HG03139 (cell line): Measurements from ENCODE around the gene PARK7.
"Not testable (repeated sequence)": the region's sequence is repeated elsewhere in the genome, so short reads cannot be mapped to it uniquely, and the experiment has no call there.

ENCODE experiments used
- ATAC-seq: cut with Tn5 transposase; IDR thresholded peaks from one replicate; pipeline ENCODE4 v1.9.1; 2021; ENCODE audit not compliant: unreplicated experiment

The PARK7 gene

DNA sequence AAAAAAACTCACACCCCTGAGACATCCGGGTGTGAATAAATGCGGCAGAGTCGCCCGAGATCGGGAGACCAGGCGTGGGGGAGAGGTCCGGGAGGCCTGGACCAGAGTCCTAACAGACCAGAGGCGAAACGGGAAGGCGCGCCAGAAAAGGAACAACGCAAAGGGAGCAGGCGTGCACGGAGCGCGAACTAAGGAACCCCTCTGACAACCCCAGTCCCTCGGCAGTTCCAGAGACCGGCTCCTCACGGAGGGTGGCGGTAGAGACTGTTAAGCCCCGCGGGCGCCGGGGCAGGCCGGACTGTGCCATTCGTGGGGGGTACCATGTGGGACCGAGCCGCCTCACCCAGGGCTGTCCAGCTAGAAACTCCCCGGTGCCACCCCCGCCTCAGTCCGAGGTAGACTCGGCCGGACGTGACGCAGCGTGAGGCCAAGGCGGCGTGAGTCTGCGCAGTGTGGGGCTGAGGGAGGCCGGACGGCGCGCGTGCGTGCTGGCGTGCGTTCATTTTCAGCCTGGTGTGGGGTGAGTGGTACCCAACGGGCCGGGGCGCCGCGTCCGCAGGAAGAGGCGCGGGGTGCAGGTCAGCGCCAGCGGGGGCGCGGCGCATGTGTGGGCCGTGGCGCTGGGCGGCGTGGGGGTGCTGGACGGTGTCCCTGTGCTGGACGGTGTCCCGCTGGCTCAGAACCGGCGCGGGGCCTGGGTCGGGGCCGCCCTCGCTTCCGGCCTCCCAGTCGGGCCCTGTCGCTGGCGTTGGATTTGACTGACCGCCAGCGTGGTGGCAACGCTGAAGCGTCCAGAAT lies at the start of gene PARK7:
TSS of gene PARK7 (plus strand) at position 496 of the 798 bp plus-strand sequence. CDS start 1,075 bp downstream, outside the sequence.
- peak; percentile 91 for ATAC-seq

DNA sequence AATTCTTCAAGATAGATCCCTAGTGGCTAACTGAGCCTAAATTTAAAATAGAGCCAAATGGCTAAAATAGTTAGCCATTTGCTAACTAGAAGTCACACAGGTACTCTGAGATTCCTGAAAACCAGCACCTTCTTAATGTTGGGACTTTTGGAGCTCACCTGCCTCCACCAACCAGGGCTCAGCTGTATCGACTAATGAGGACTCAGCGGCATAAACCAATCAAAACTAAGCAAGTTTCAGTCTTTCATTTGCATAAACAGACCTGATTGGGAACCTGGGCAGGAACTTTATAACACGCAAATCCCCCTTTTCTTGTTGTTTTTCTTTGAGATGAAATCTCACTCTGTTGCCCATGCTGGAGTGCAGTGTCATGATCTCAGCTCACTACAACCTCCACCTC lies 49.4 kb upstream of the PARK7 start:
- no peak for ATAC-seq

DNA sequence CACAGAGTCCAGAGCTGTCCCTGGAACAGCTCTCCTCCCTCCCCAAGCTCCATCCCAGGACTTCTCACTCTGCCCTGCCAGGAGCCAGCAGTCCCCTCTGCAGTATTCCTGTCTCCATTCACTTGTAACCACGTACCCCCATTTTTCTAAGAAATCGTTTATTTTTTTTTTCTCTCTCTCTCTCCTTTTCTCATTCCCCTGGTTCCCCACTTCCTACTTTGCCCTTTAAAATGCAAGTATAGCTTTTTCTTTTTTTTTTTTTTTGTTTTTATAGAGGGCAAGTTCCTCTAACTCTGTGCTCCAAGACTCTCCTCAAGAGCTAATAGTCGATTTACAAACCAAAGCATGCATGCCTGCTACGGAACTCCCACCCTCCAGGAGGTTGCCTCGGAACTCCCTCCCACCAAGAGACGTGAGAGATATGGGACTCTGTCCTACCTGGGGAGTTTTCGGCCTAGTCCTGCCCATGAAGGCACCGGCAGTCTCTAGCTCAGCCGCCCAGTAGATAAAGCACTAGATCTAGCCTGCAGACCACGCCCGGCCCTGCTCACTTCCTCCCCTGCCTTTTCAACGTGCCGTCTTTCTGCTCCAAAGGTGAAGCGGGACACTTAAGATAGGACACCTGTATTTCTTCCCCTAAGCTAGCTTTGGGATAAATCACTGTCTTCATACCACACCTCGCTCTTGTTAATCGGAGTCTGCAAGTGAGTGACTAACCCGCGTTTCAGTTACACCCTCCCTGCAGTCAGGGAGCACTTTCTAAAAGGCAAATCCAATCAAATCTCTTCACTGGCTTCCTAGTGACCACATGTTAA lies 48.6 kb upstream of the PARK7 start:
- ATAC-seq = no peak

DNA sequence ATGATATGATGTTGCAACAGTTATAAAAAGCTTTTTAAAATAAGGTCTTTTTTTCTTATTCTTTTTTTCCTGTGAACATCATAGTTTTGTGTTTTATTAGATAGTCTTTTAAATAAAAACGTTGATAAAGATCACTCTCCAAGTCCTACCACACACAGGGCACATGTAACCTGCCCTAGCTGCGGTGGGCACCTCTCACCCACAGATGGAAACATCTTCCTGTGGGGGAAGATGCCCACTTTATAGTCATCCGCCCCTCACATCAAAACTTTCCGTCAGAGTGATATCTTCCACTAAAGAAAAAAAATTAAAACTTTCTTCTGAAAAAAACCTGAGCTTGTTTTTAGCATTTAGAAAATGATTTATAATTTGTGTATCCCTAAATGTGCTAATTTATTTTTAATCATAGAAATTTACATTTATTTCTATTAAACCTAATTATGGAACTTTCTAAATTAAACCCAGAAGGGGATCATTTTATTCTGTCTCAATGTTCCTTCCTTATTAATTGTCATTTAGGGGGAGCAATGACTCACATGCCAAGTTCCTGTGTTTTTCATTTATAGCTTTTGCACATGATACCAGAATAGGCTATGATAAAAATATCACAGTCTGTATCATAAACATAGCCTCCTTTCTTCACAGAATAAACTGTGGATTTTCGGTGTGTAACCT lies 45.5 kb upstream of the PARK7 start:
- no peak for ATAC-seq

DNA sequence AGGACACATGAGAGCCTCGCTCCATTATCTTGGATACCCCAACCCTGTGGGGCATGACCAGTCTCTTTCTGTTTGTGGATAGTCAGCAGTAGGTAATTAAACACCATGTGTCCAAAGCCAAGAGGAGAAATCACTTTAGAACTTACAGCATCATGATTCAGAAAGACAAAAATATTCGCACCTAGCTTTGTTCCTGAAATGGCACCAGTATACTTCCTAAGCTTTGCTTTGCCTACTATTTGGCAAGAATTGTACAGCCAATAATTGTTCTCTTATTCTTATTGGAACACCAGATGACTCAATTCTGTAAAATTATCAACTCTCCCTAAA lies 45.0 kb upstream of the PARK7 start:
- no peak for ATAC-seq

DNA sequence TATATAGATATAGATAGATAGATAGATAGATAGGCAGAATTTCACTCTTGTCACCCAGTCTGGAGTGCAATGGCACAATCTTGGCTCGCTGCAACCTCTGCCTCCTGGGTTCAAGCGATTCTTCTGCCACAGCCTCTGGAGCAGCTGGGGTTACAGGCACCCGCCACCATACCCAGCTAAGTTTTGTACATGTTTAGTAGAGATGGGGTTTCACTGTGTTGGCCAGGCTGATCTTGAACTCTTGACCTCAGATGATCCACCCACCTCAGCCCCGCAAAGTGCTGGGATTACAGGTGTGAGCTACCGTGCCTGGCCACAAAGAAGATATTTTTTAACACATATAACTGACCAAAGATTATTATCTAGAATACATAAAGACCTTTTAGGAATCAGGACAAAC lies 43.5 kb upstream of the PARK7 start:
- not testable (repeated sequence) for ATAC-seq

DNA sequence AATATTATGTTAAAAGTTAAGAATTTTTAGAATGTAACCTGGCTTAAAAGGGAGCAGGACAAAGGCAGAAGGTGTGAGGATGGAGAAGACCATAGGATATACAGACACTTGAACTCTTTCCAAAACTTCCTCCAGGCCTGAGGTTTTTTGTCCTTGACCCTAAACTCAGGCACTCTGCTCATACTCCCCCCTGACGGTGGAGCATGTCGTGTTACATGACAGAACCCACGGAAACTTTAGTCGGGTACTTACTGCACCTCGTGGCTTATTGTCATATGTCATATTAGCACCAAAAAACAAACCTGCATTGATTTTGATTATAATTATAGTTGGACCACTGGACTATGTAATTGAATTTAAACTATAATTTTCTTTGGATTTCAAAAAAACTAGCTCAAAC lies 41.6 kb upstream of the PARK7 start:
- ATAC-seq = no peak

DNA sequence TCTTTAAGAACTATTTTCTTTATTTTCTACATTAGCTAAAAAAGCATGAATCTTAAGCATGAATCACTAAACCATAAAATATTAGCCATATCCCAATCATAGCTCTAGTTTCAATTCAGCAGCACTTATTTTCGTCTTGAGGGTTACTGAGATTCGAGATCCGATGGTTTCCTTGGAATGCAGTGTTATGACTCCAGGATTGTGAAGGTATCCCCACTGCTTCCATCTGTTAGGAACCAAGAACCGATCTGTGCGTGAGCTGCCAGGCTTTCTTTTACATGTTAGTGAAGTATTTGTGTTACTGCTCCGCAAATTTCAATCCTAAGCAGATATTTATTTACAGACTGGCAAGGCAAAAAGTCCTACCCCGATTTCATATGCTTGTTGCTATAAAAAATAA lies 39.7 kb upstream of the PARK7 start:
- no peak for ATAC-seq

DNA sequence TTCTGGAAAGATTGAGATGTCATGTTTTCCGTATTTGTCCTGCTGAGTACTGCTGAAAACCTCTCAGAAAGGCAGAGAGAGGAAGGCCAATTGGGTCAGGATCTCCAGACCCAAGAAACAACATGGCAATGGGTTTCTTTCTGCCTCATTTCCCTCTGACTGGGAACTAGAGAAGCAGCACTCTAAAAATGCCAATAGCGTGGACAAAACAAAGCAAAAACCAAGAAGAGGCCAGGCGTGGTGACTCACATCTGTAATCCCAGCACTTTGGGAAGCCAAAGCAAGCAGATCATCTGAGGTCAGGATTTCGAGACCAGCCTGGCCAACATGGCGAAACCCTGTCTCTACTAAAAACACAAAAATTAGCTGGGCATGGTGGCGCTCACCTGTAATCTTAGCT lies 39.2 kb upstream of the PARK7 start:
- no peak for ATAC-seq

DNA sequence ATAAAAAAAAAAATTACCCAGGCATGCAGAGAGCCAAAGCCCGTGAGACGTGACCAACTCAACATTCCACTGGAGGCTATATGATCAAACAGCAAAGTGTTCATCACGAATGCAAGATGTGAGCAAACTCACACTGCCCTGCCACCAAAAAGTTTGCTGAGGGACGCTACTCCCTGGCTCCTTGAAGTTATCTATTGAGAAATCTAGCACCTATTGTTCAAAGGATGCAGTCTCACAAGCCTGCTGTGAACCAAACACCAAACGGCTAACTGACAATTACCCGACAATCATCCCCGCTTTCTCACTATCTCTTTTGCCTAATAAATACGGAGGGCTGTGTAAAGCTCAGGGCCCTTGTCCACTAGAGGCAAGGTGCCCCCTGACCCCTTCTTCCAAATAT lies 34.5 kb upstream of the PARK7 start:
- ATAC-seq = not testable (repeated sequence)

DNA sequence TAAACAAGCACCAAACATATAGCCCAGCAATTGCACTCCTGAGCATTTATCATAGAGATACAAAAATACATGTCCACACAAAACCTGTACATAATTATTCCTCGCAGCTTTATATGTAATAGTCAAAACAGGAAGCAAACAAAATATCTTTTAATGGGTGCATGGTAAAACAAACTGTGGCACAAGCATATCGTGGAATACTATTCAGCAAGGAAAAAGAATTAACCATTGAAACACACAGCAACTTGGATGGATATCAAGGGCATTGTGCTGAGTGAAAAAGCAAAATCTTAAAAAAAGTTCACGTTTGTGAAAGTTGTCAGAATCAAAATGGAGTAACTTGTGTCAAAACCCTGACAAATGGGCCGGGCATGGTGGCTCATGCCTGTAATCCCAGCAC lies 33.3 kb upstream of the PARK7 start:
- ATAC-seq = no peak

DNA sequence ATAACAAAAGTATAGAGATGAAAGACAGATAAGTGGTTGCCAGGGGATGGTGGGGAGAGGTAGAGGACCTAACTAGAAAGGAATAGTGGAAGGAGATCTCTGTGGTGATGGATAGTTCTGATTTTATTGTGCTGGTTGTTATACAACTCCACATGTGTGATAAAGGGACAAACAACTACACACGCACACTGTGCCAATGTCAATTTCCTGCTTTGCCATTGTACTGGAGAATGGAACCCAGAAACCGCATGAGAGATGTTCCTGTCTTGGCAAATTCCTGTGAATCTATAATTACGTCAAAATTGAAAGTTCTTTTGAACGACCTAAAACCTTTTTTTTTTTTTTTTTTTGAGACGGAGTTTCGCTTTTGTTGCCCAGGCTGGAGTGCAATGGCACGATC lies 31.9 kb upstream of the PARK7 start:
- no peak for ATAC-seq

DNA sequence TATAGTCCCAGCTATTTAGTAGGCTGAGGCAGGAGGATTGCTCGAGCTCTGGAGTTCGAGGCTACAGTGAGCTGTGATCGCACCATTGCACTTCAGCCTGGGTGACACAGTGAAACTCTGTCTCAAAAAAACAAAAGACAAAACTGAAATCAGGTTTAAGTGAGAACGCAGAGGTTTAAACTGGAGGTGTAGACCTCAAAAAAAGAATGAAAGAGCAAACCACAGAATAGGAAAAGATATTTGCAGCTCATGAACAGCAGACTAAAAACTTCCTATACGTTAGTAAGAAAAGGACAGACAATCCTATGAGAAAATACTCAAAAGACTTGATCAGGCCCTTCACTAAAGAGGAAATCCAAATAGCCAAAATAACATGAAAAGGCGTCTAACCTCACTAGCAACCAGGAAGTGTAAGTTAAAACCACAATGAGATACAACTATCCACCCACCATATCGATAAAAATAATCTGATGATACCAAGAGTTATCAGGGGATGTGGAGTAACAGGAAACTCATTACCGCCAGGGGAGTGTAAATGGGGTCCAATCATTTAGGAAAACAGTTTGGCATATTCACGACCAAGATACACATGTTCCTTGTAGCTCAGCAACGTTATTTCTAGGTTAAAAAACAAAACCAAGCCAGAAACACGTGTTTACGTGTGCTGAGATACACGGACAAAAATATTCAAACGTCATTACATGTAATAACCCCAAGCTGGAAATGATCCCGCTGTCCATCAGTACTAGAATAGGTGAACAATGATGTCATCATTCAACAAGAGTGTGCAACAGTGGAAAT lies 30.7 kb upstream of the PARK7 start:
- no peak for ATAC-seq

DNA sequence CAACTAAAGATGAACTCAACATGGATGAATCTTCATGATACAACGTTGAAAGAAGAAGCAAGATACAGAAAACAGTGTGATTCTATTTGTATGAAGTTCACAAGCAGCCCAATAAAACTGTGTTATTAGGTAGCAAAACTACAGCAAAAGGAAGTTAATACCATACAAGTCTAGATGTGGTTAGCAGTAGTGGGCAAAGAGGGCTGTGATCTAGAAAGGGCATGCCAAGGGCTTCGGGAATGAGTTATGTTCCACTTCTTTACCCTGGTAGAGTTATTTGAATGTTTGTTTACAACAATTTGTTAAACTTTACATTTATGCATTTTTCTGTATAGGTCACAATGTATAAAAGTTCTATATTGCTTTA lies 30.1 kb upstream of the PARK7 start:
- no peak for ATAC-seq

DNA sequence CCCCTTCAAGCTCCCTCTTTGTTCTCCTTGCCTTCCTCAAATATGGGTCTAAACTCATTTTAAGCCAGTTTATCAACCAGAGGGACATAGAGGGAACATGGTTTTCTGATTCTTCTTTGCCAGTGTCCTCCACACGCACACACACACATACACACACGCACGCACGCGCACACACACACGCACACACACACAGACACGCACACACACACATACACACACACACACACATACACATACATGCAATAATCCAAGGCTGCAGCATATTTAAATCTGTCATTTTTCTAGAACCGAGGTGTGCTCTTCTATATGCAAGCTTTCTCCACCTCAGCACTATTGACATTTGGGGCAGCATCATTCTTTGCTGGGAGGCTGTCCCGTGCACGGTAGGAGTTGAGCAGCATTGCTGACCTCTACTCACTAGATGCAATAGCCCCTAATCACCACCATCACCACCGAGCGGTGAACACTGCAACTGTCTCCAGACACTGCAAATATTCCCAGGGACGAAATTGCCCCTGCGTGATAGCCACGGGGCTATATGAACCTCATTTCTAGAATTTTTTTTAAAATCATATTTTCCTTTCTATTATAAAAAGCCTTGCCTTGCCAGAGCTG lies 28.9 kb upstream of the PARK7 start:
- no peak for ATAC-seq

DNA sequence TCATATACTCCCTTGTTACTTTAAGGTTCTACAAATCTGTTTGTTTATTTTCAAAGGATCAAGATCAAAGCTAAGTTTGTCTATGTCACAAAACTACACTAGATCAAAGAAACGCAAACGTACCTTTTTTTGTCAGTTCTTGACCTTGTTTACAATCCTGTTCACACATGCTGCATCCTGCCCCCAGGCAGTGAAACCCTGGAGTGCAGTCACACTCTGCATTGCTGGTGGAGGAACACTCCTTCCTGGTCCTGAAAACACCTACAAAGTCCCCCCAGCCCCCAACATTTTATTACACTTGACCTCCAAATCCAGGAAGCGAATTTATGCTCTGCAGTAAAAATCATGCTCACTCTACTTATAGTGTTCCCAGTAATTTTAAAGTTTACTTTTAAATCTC lies 23.4 kb upstream of the PARK7 start:
- ATAC-seq = no peak

DNA sequence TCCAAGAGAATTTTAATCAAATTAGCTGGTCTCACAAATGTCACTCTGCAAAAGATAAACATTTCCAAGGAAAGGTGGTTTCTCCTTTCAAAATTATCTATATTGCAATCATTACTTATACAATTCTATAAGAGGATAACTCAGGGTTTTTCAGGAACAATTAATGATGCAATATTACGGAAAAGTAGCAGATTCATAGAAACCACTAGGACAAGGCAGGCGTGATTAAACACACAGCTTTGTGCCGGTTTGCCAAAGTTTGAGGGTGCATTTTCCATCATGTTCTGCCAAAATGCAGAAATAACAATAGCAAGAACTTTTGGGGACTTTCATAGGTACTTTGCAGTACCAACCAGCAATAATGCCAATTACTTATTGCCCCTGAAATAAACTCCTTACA lies 21.5 kb upstream of the PARK7 start:
- no peak for ATAC-seq

DNA sequence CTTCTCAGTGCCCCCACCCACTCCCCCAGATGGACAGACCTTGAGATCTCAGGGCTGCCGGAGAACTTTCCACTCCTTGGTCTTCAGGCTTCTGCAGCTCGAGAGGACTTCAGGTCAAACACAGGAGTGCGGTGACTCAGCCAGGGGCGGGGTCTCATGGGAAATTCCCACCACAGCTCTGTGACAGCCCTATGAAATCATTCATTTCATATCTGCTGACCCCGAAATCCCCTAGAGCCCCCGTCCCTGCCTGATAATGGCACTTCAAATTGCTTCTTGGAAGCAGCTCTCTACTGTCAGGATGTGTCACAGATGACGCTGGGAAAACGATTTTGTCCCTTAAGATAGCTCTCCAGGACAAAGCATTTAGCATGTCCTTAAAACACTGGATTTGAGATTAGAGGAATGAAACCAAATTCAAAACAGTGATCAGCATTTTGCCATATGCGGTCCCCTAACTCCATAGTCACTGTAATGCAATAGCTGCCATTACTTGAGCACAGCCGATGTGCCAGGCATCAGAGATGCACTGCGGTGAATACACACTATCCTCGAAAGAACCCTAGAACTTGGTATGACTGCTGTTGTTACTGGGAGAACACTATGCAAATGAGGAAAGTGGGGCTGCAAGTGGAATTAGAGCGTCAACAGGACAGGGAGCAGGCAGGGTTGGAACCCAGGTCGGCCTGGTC lies 20.6 kb upstream of the PARK7 start, which contains the start of gene TNFRSF9:
TSS of gene TNFRSF9 (minus strand) at position 95 of the 692 bp plus-strand sequence. CDS start 845 bp downstream, outside the sequence.
- ATAC-seq = no peak

DNA sequence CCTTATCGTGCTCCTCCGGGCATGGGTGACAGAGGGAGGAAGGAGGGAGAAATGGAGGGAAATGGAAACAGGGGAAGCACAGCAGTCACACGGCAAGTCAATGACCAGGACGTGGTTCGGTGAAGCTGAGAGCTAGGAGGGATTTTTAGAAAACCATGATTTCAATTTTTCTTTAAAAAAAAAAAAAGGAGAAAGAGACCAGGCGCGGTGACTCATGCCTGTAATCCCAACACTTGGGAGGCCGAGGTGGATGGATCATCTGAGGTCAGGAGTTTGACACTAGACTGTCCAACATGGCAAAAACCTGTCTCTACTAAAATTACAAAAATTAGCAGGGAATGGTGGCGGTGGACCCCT lies 20.1 kb upstream of the PARK7 start:
- no peak for ATAC-seq
